Psoas muscle (tissue), 8 donors: ENCODE results near the gene GPATCH4. TPM values are rescaled to one million over a fixed set of nuclear protein-coding genes. Genes with fewer than 3 reads are reported as not detected.

Source experiments
- ATAC-seq, 4 donors: fragments of 200-7000 bp; cut with Tn5 transposase; one replicate each; pipeline ENCODE4 v1.9.1; 2020; ENCODE audit warnings: moderate library complexity in 3 of 4, mild to moderate bottlenecking in 2 of 4
- DNase-seq, 2 donors: peaks; one replicate each; pipeline ENCODE4 v3.0.0-alpha.2; 2020
- H3K27ac ChIP-seq: fragments of 200-600 bp; one replicate; pipeline ENCODE4 v1.8.0; 2022
- H3K27me3 ChIP-seq, 3 donors: fragments of 200-600 bp in 1 of 3; one replicate each; pipeline versions ENCODE4 v1.6.1 to v1.8.0; 2013 to 2022; ENCODE audit warnings: low read length in 2 of 3, mild to moderate bottlenecking in 2 of 3, moderate library complexity in 1 of 3; ENCODE audit not compliant: insufficient read depth in 3 of 3
- H3K36me3 ChIP-seq, 2 donors: fragments of 200-600 bp in 1 of 2; one replicate each; pipeline versions ENCODE4 v1.6.1 to v1.8.0; 2013 to 2022; ENCODE audit warnings: low read depth in 1 of 2, mild to moderate bottlenecking in 1 of 2, moderate library complexity in 1 of 2; ENCODE audit not compliant: insufficient read depth in 1 of 2
- H3K4me1 ChIP-seq: fragments of 200-600 bp; one replicate; pipeline ENCODE4 v1.8.0; 2022
- H3K4me3 ChIP-seq: fragments of 200-600 bp; one replicate; pipeline ENCODE4 v1.8.0; 2022; ENCODE audit warnings: mild to moderate bottlenecking
- H3K9me3 ChIP-seq: fragments of 200-600 bp; one replicate; pipeline ENCODE4 v1.8.0; 2022
- CTCF ChIP-seq: fragments of 200-600 bp; IDR thresholded peaks from one replicate; pipeline ENCODE4 v1.8.0; 2022; ENCODE audit warnings: antibody characterized with exemption
- WGBS, 3 donors: extraction: QIAGEN DNeasy Blood & Tissue Kit; methylation state at CpG; one replicate each; pipeline versions ENCODE4 v1.1.6 to v1.1.7; 2013; 5-methylcytosine and 5-hydroxymethylcytosine counted together
- intact Hi-C, 2 donors: fragments of 100-400 bp; cut with DNase I; formaldehyde crosslinking; loops; one replicate each; pipeline versions ENCODE4 v1.11.0 to v1.14.2; 2022
- polyA plus RNA-seq, 3 donors: library from polyadenylated mRNA; stranded (reverse); fragments of 200-250 nt; gene quantifications; one replicate each; pipeline ENCODE4 v1.2.3, GENCODE V29; 2013
- total RNA-seq, 4 donors: library from RNA; stranded (reverse); fragmentation: NEBNext Ultra II Directional in 2 of 4; extraction: Animal tissue kit (Norgen Biotek cat#: 25700) in 2 of 4; gene quantifications; one replicate each; pipeline versions ENCODE4 v1.2.1 to v1.2.4, GENCODE V29; 2021 to 2023
- donor health status: healthy with polysubstance abuse.
- donor health status: DM: no; HTN: no; CAD: no; lungs with moderate emphysema.
- donor health status: Bipolar disorder and iron deficiency.
- donor health status: healthy.
- donor health status: DM: yes; HTN: yes; CAD: no.
- donor health status: DM: no; HTN: no; CAD: no.
- donor health status: DM: no; HTN: no; CAD: no.
- donor health status: DM: yes; HTN: yes; CAD: no.

The GPATCH4 gene
- total and polyA plus RNA-seq, 7 donors = 30.6 to 110 (median 73.4) TPM

- intact Hi-C loops = loop anchor here in 1 of 2 donors (5.0 kb wide), 1 partner anchor 148 kb away; no protein-coding TSS in a partner anchor
- Histone ChIP-seq H3K4me1 (peaks cover 19% of the 10 kb centered on the region), H3K27ac (peak overlapping the region; percentile 92), H3K36me3 (peaks cover 7 to 35% of the 10 kb centered on the region in 2 donors), H3K9me3 (no peaks in the 10 kb centered on the region), H3K27me3 (no peaks in the 10 kb centered on the region), H3K4me3 (peak overlapping the region; percentile 95)
- TF ChIP-seq CTCF = no peak
- DNase-seq = no peak
- ATAC-seq = peak; percentile 18 to 55 (median 45)
- WGBS, 3 donors = 2 to 3% (median 3%) methylated on average over 13 of the region's 13 CpGs
Observed at GRCh38 chr1:156600733-156601121, 552 bp downstream of the GPATCH4 start.

GRCh38 chr1:156599811-156600210, 1.5 kb downstream of the GPATCH4 start:
- no peak for TF ChIP-seq CTCF
- no peak overlapping the region for H3K27ac ChIP-seq
- peak overlapping the region; percentile 95 for H3K4me3 ChIP-seq
- H3K9me3 ChIP-seq = no peaks in the 10 kb centered on the region
- ATAC-seq = peak; percentile 15 to 41 (median 26)
- peaks cover 19% of the 10 kb centered on the region for H3K4me1 ChIP-seq
- intact Hi-C loops = loop anchor here in 1 of 2 donors (5.0 kb wide), 2 partner anchors 88 to 148 kb away; no protein-coding TSS in a partner anchor
- peaks cover 11 to 44% of the 10 kb centered on the region in 2 donors for H3K36me3 ChIP-seq
- 70 to 90% (median 78%) methylated on average over 3 of the region's 3 CpGs for WGBS, 3 donors
- no peaks in the 10 kb centered on the region for H3K27me3 ChIP-seq
- DNase-seq = no peak

DNA sequence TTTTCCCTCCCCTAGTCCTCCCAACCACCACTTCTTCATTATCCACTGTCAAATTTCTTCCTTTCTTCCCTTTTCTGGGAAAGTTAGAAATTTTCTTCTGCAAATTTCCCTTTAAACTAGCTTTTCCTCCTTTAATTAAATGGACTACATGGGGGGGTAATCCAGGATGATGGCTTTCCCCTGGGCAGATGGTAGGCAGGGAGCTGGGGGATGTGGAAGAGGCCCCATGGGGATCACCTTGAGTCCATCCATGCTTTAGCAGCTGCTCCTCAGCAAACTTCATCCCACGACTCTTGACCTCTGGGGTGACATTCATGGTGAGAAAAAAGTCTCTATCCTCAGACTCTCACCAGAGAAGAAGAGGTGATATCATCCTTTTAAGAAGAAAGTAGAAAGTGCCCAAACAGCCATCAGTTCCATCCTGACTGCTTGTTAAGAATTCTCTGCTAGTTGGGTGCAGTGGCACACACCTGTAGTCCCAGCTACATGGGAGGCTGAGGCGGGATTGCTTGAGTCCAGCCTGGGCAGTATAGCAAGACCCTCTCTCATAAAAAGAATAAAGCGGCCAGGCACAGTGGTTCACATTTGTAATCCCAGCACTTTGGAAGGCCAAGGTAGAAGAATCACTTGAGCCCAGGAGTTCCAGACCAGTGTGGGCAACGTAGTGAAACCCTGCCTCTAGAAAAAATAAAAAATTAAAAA, 2.4 kb downstream of the GPATCH4 start:
- DNase-seq (no peak), ATAC-seq (no peak)
- Histone ChIP-seq H3K4me1 (peaks cover 19% of the 10 kb centered on the region), H3K27me3 (no peaks in the 10 kb centered on the region), H3K4me3 (no peak overlapping the region), H3K27ac (no peak overlapping the region), H3K9me3 (no peaks in the 10 kb centered on the region), H3K36me3 (peaks cover 14 to 53% of the 10 kb centered on the region in 2 donors)
- WGBS, 3 donors = 84 to 88% (median 84%) methylated on average over 4 of the region's 4 CpGs
- no peak for TF ChIP-seq CTCF
- intact Hi-C loops = loop anchor here in 1 of 2 donors (5.0 kb wide), 1 partner anchor 87 kb away; no protein-coding TSS in a partner anchor

DNA sequence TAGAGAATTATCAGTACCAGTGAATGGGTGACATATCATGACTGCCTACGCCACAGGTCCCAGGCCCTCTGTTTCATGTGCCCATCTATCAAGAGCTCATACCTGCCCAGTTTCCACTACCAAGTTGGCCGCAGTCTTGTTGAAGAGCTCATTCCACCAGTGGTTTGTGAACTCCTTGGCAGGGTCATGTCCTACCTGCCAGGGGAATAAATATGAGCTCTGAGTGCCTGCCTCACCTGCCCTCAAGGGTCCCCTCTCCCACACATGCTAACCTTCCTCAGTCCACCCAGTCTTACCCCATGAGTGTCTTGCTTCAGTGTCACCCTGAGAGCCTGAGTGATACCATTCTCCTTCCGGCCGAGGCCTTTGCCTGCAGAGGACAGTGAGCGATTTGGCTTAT, 3.2 kb downstream of the GPATCH4 start:
- H3K27ac ChIP-seq = no peak overlapping the region
- ATAC-seq (no peak), DNase-seq (no peak)
- intact Hi-C loops = loop anchor here in 1 of 2 donors (5.0 kb wide), 1 partner anchor 86 kb away; no protein-coding TSS in a partner anchor
- peaks cover 16 to 61% of the 10 kb centered on the region in 2 donors for H3K36me3 ChIP-seq
- H3K4me1 ChIP-seq = peaks cover 19% of the 10 kb centered on the region
- 90 to 99% (median 91%) methylated on average over 5 of the region's 5 CpGs for WGBS, 3 donors
- no peak overlapping the region for H3K4me3 ChIP-seq
- no peaks in the 10 kb centered on the region for H3K27me3 ChIP-seq
- no peak for TF ChIP-seq CTCF
- no peaks in the 10 kb centered on the region for H3K9me3 ChIP-seq
